IMR-90 (cell line): ENCODE measurements around the gene ABHD2. TPM values are rescaled to one million over a fixed set of nuclear protein-coding genes. Genes with fewer than 3 reads are reported as not detected.

Experiments
- ATAC-seq: fragments of 200-7000 bp; cut with Tn5 transposase; 2 replicates; pipeline ENCODE4 v1.9.1; 2020; ENCODE audit warnings: low read depth, mild to moderate bottlenecking, moderate library complexity
- BruUV-seq: library from RNA; stranded (reverse); fragments of 400-500 nt; replicated peaks from 2 replicates; lab custom pipeline; 2021; lab: Mats Ljungman, UMichigan
- CTCF ChIA-PET: fragments of 300-600 bp; formaldehyde crosslinking; extraction: SDS; loops from one replicate; lab custom pipeline; 2021; ENCODE audit warnings: antibody characterized with exemption; lab: Yijun Ruan, JAX
- POLR2A ChIA-PET: fragments of 300-600 bp; sonication (Branson Sonifier 250); formaldehyde crosslinking; loops from one replicate; lab custom pipeline; 2022; ENCODE audit warnings: antibody characterized with exemption; ENCODE audit not compliant: unreplicated experiment; lab: Charles Lee
- DNase-seq: peaks from one replicate; pipeline ENCODE4 v3.0.0; 2013
- H2AFZ ChIP-seq: replicated peaks from 2 replicates; pipeline ENCODE3; 2013; ENCODE audit warnings: low read length, mild to moderate bottlenecking; ENCODE audit not compliant: poor library complexity
- H2AK5ac ChIP-seq: 2 replicates; pipeline ENCODE4 v1.6.1; 2013; ENCODE audit warnings: low read depth, low read length, inconsistent platforms
- H2AK9ac ChIP-seq: replicated peaks from 2 replicates; pipeline ENCODE3; 2013; ENCODE audit warnings: mild to moderate bottlenecking, low read depth, low read length, moderate library complexity; ENCODE audit not compliant: poor library complexity
- H2BK120ac ChIP-seq: 2 replicates; pipeline ENCODE4 v1.6.1; 2013; ENCODE audit warnings: low read depth, low read length, inconsistent platforms
- H2BK15ac ChIP-seq: 3 replicates; pipeline ENCODE4 v1.6.1; 2013; ENCODE audit warnings: low read depth, low read length, inconsistent platforms
- H2BK20ac ChIP-seq: 2 replicates; pipeline ENCODE4 v1.6.1; 2013; ENCODE audit warnings: low read depth, mild to moderate bottlenecking, inconsistent platforms, low read length, moderate library complexity
- H2BK5ac ChIP-seq: 2 replicates; pipeline ENCODE4 v1.6.1; 2013; ENCODE audit warnings: mild to moderate bottlenecking, low read depth, low read length, inconsistent platforms; ENCODE audit not compliant: poor library complexity, severe bottlenecking
- H3K14ac ChIP-seq: replicated peaks from 2 replicates; pipeline ENCODE4 v1.6.1; 2013; ENCODE audit warnings: low read depth, low read length, inconsistent platforms
- H3K18ac ChIP-seq: 2 replicates; pipeline ENCODE4 v1.6.1; 2013; ENCODE audit warnings: low read depth, low read length, control low read depth
- H3K23ac ChIP-seq: 2 replicates; pipeline ENCODE4 v1.6.1; 2013; ENCODE audit warnings: low read depth, low read length, inconsistent platforms
- H3K27ac ChIP-seq: 2 replicates; pipeline ENCODE4 v1.5.1; 2013; ENCODE audit warnings: mild to moderate bottlenecking, control low read depth, low read length; ENCODE audit not compliant: insufficient read depth
- H3K27me3 ChIP-seq: 2 replicates; pipeline ENCODE4 v1.6.1; 2013; ENCODE audit warnings: low read length; ENCODE audit not compliant: control insufficient read depth, insufficient read depth
- H3K36me3 ChIP-seq: 2 replicates; pipeline ENCODE4 v1.6.1; 2013; ENCODE audit warnings: low read length, mixed read lengths; ENCODE audit not compliant: control insufficient read depth, insufficient read depth
- H3K4ac ChIP-seq: 2 replicates; pipeline ENCODE4 v1.6.1; 2013; ENCODE audit warnings: low read depth, low read length, inconsistent platforms
- H3K4me1 ChIP-seq: 2 replicates; pipeline ENCODE4 v1.6.1; 2013; ENCODE audit warnings: low read length, mixed read lengths; ENCODE audit not compliant: control insufficient read depth, insufficient read depth
- H3K4me2 ChIP-seq: 2 replicates; pipeline ENCODE4 v1.6.1; 2013; ENCODE audit warnings: low read depth, mild to moderate bottlenecking, control low read depth, low read length, moderate library complexity
- H3K4me3 ChIP-seq: 2 replicates; pipeline ENCODE4 v1.5.1; 2013; ENCODE audit warnings: low read depth, mild to moderate bottlenecking, control low read depth, low read length, moderate library complexity; ENCODE audit not compliant: insufficient read depth
- H3K56ac ChIP-seq: 2 replicates; pipeline ENCODE4 v1.6.1; 2013; ENCODE audit warnings: low read length, inconsistent platforms; ENCODE audit not compliant: insufficient read depth; ENCODE audit errors: extremely low read depth
- H3K79me1 ChIP-seq, 2 experiments: 2 replicates each; pipeline ENCODE4 v1.6.1; 2013; ENCODE audit warnings: low read length in 2 of 2, inconsistent platforms in 1 of 2, low read depth in 1 of 2
- H3K9ac ChIP-seq: 2 replicates; pipeline ENCODE4 v1.6.1; 2013; ENCODE audit warnings: low read depth, low read length, control low read depth
- H3K9me1 ChIP-seq: 2 replicates; pipeline ENCODE4 v1.6.1; 2013; ENCODE audit warnings: low read length, inconsistent platforms; ENCODE audit not compliant: insufficient read depth
- H3K9me3 ChIP-seq: 2 replicates; pipeline ENCODE4 v1.6.1; 2013; ENCODE audit warnings: low read length; ENCODE audit not compliant: control insufficient read depth, insufficient read depth
- H4K20me1 ChIP-seq: 2 replicates; pipeline ENCODE4 v1.6.1; 2013; ENCODE audit warnings: low read length, inconsistent platforms; ENCODE audit not compliant: insufficient read depth
- H4K5ac ChIP-seq: 2 replicates; pipeline ENCODE4 v1.6.1; 2013; ENCODE audit warnings: mild to moderate bottlenecking, low read depth, low read length, control low read depth
- H4K8ac ChIP-seq, 2 experiments: 2 replicates each; pipeline ENCODE4 v1.6.1; 2013; ENCODE audit warnings: low read depth in 2 of 2, low read length in 2 of 2, control low read depth in 1 of 2, inconsistent platforms in 1 of 2
- H4K91ac ChIP-seq: 2 replicates; pipeline ENCODE4 v1.6.1; 2013; ENCODE audit warnings: low read depth, low read length, inconsistent platforms; ENCODE audit not compliant: insufficient read depth
- MAFK ChIP-seq: IDR thresholded peaks from 2 replicates; pipeline ENCODE4 v1.6.1; 2012; ENCODE audit warnings: low read depth, low read length, improper control_type of control experiment
- WGBS, 2 experiments: methylation state at CpG; one replicate each; pipeline versions ENCODE4 v1.1.5 to v1.1.7; 2013; ENCODE audit warnings: missing lambda C conversion rate in 2 of 2; ENCODE audit not compliant: insufficient read length in 1 of 2; ENCODE audit errors: extremely low coverage in 2 of 2; 5-methylcytosine and 5-hydroxymethylcytosine counted together
- dilution Hi-C: fragments of 300-500 bp; cut with HindIII; formaldehyde crosslinking; loops from one replicate; pipeline ENCODE4 v1.14.3; 2018; ENCODE audit warnings: low sequenced_read_pairs; ENCODE audit not compliant: unreplicated experiment
- in situ Hi-C: fragments of 300-500 bp; cut with MboI; formaldehyde crosslinking; loops from 3 replicates; pipeline ENCODE4 v1.14.3; 2019; ENCODE audit warnings: low sequenced_read_pairs, inconsistent platforms, mixed read lengths
- intact Hi-C: fragments of 100-400 bp; cut with micrococcal nuclease; formaldehyde crosslinking; loops from 2 replicates; pipeline ENCODE4 v1.10.0; 2022
- polyA plus RNA-seq, 3 experiments: library from polyadenylated mRNA; depleted of rRNA; stranded (reverse); fragments of >200 nt; gene quantifications; 2 replicates each; pipeline ENCODE4 v1.2.3, GENCODE V29; 2012; ENCODE audit warnings: low replicate concordance in 1 of 3
- total RNA-seq: library from RNA; depleted of rRNA; stranded (reverse); fragments of >200 nt; gene quantifications from 2 replicates; pipeline ENCODE4 v1.2.3, GENCODE V29; 2012

ABHD2 gene
- total and polyA plus RNA-seq, 2 of the 4 experiments (the other 2 are of a cell fraction) = 31.2 to 62.9 TPM

DNA sequence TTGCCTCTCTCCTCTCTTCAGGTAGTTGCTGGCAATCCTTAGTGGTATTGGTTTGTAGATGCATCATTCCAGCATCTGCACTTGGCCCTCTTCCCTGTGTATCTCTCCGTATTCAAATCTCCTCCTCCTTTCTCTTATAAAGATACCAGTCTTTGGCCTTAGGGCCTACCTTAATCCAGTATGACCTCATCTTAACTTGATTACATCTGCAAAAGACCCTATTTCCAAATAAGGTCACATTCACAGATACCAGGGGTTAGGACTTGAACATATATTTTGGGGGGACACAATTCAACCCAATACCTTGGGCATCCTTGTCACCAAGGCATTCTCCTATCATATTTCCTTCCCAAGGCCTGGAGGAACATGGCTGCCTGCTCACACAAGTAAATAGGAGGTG is 22.0 kb upstream of the ABHD2 start:
- no peak overlapping the region for H3K4me2 ChIP-seq
- in situ Hi-C loops = no loop called here
- no peak overlapping the region for H3K4ac ChIP-seq
- no peak overlapping the region for H2BK120ac ChIP-seq
- dilution Hi-C loops = no loop called here
- no peak overlapping the region for H3K27ac ChIP-seq
- H4K20me1 ChIP-seq = no peaks in the 10 kb centered on the region
- no peak overlapping the region for H2AK5ac ChIP-seq
- H4K91ac ChIP-seq = no peak overlapping the region
- ChIA-PET POLR2A (no interaction called here), CTCF (no interaction called here)
- no peak overlapping the region for H2BK20ac ChIP-seq
- H3K9me1 ChIP-seq = no peaks in the 10 kb centered on the region
- H3K9me3 ChIP-seq = peaks cover 14% of the 10 kb centered on the region
- no peak overlapping the region for H3K9ac ChIP-seq
- no peak overlapping the region for H4K5ac ChIP-seq
- no peak overlapping the region for H3K56ac ChIP-seq
- no peak overlapping the region for H3K23ac ChIP-seq
- H3K14ac ChIP-seq = no peak overlapping the region
- H2BK15ac ChIP-seq = no peak overlapping the region
- no peak for TF ChIP-seq MAFK
- ATAC-seq = no peak
- H4K8ac ChIP-seq = no peak overlapping the region
- no peak overlapping the region for H3K4me3 ChIP-seq
- H2AFZ ChIP-seq = no peak overlapping the region
- no peaks in the 10 kb centered on the region for H3K79me1 ChIP-seq
- H3K18ac ChIP-seq = no peak overlapping the region
- intact Hi-C loops = no loop called here
- no TSS peak for BruUV-seq
- no peak overlapping the region for H2AK9ac ChIP-seq
- no peak overlapping the region for H2BK5ac ChIP-seq
- H3K36me3 ChIP-seq = no peaks in the 10 kb centered on the region
- DNase-seq = no peak
- H3K4me1 ChIP-seq = peaks cover 2% of the 10 kb centered on the region; the same call in 1 of the 2 replicates
- H3K27me3 ChIP-seq = no peaks in the 10 kb centered on the region
- WGBS, 2 experiments = no CpG with 5 or more reads among the region's 1 CpG
